H1 (cell line): Measurements from ENCODE around the gene HRH3. TPM values are rescaled to one million over a fixed set of nuclear protein-coding genes. Genes with fewer than 3 reads are reported as not detected.

ENCODE experiments used
- CHD1 ChIP-seq: IDR thresholded peaks from 2 replicates; pipeline ENCODE4 v1.6.1; 2012; ENCODE audit warnings: low read depth, low read length, improper control_type of control experiment
- HDAC2 ChIP-seq, 2 experiments: fragments of 300-600 bp in 1 of 2; sonication (generic) in 1 of 2; IDR thresholded peaks; 2 replicates each; pipeline ENCODE4 v1.6.1; 2011 to 2012; ENCODE audit warnings: low read depth in 2 of 2, low read length in 2 of 2, mild to moderate bottlenecking in 2 of 2, moderate library complexity in 2 of 2, borderline replicate concordance in 1 of 2, inconsistent platforms in 1 of 2
- JUND ChIP-seq: IDR thresholded peaks from 2 replicates; pipeline ENCODE4 v1.6.1; 2011; ENCODE audit warnings: mild to moderate bottlenecking, improper control_type of control experiment, low read length
- POLR2AphosphoS5 ChIP-seq: IDR thresholded peaks from 2 replicates; pipeline ENCODE4 v1.6.1; 2011; ENCODE audit warnings: low read depth, low read length
- RXRA ChIP-seq: IDR thresholded peaks from 2 replicates; pipeline ENCODE4 v1.6.1; 2011; ENCODE audit warnings: low read depth, mild to moderate bottlenecking, low read length, moderate library complexity; ENCODE audit not compliant: insufficient read depth
- SIRT6 ChIP-seq: IDR thresholded peaks from one replicate; pipeline ENCODE4 v1.7.1; 2012; ENCODE audit warnings: low read length, inconsistent platforms
- polyA plus RNA-seq, 7 experiments: library from polyadenylated mRNA; depleted of rRNA in 3 of 7; stranded (reverse) in 5 of 7; unstranded in 2 of 7; fragments of >200 nt in 5 of 7; fragments of 200-250 nt in 2 of 7; gene quantifications; 1 replicate in 5 of 7; 2 replicates in 1 of 7; 4 replicates in 1 of 7; pipeline versions ENCODE4 v1.2.1 to v1.2.3, GENCODE V29; 2011 to 2013; ENCODE audit warnings: missing spikeins in 2 of 7, mixed read lengths in 2 of 7
- total RNA-seq: library from RNA; stranded (reverse); fragmentation: NEBNext Ultra II Directional; extraction: Animal tissue kit (Norgen Biotek cat#: 25700); gene quantifications from 2 replicates; pipeline ENCODE4 v1.2.1, GENCODE V29; 2021

HRH3 gene
- total and polyA plus RNA-seq, 2 of the 8 experiments (the other 6 are each of a cell fraction or from before 2014, with no cell fraction given), result 2.0 to 4.5 TPM

- TF ChIP-seq HDAC2 (IDR thresholded peaks at IDR 0.05; ENCODE audit: borderline replicate concordance in 1 of 2, low read depth in 2 of 2, low read length in 2 of 2) (no peak), RXRA (no peak), CHD1 (no peak), JUND (no peak), POLR2AphosphoS5 (no peak), SIRT6 (no peak)
Measured at GRCh38 chr20:62181808-62182207, 38.3 kb downstream of the HRH3 start (continued).
